Mesenchymal stem cell (in vitro differentiated cells and primary cell): Measurements from ENCODE around the gene PDE4B.
A peak's percentile ranks its signal among the peaks of the same experiment; 100 is the strongest.

Experiments
- DNase-seq: peaks from one replicate; pipeline ENCODE4 v3.0.0-alpha.2; 2013
- H2AFZ ChIP-seq: one replicate; pipeline ENCODE4 v1.6.1; 2013; ENCODE audit warnings: low read depth, mild to moderate bottlenecking, control low read depth, inconsistent platforms, low read length, moderate library complexity
- H2AK5ac ChIP-seq: 2 replicates; pipeline ENCODE4 v1.6.1; 2013; ENCODE audit warnings: low read length, moderate library complexity, mild to moderate bottlenecking, inconsistent platforms; ENCODE audit not compliant: severe bottlenecking
- H2BK120ac ChIP-seq: one replicate; pipeline ENCODE4 v1.6.1; 2013; ENCODE audit warnings: low read depth, mild to moderate bottlenecking, inconsistent platforms, low read length, moderate library complexity
- H2BK12ac ChIP-seq, 2 experiments: one replicate each; pipeline ENCODE4 v1.6.1; 2013; ENCODE audit warnings: inconsistent platforms in 2 of 2, low read length in 2 of 2, mild to moderate bottlenecking in 2 of 2, moderate library complexity in 2 of 2, control low read depth in 1 of 2
- H2BK15ac ChIP-seq: one replicate; pipeline ENCODE4 v1.6.1; 2013; ENCODE audit warnings: mild to moderate bottlenecking, low read depth, inconsistent platforms; ENCODE audit not compliant: poor library complexity, severe bottlenecking
- H2BK5ac ChIP-seq: 2 replicates; pipeline ENCODE4 v1.6.1; 2013; ENCODE audit warnings: low read depth, mild to moderate bottlenecking, low read length, control low read depth, inconsistent platforms; ENCODE audit not compliant: poor library complexity, severe bottlenecking
- H3K14ac ChIP-seq, 2 experiments: one replicate each; pipeline ENCODE4 v1.6.1; 2013; ENCODE audit warnings: inconsistent platforms in 2 of 2, low read length in 2 of 2, control low read depth in 1 of 2, mild to moderate bottlenecking in 1 of 2, moderate library complexity in 1 of 2
- H3K18ac ChIP-seq, 2 experiments: one replicate each; pipeline ENCODE4 v1.6.1; 2013; ENCODE audit warnings: inconsistent platforms in 2 of 2, low read length in 2 of 2, control low read depth in 1 of 2, low read depth in 1 of 2, mild to moderate bottlenecking in 1 of 2
- H3K23ac ChIP-seq, 2 experiments: one replicate each; pipeline ENCODE4 v1.6.1; 2013; ENCODE audit warnings: inconsistent platforms in 2 of 2, low read length in 2 of 2, mild to moderate bottlenecking in 2 of 2, moderate library complexity in 2 of 2, control low read depth in 1 of 2
- H3K27ac ChIP-seq: 2 replicates; pipeline ENCODE4 v1.5.1; 2013; ENCODE audit warnings: mild to moderate bottlenecking, moderate library complexity, low read length, control low read depth, inconsistent platforms; ENCODE audit not compliant: poor library complexity, severe bottlenecking
- H3K27me3 ChIP-seq, 2 experiments: 2 replicates each; pipeline versions ENCODE4 v1.6.1 to v1.7.0; 2013; ENCODE audit warnings: low read length in 2 of 2, mild to moderate bottlenecking in 2 of 2, moderate library complexity in 2 of 2, control low read depth in 1 of 2, inconsistent platforms in 1 of 2; ENCODE audit not compliant: control insufficient read depth in 1 of 2, insufficient read depth in 1 of 2
- H3K36me3 ChIP-seq, 2 experiments: 2 replicates each; pipeline versions ENCODE4 v1.6.1 to v1.7.0; 2013; ENCODE audit warnings: low read length in 2 of 2, control low read depth in 1 of 2, inconsistent platforms in 1 of 2, low read depth in 1 of 2, mild to moderate bottlenecking in 1 of 2; ENCODE audit not compliant: insufficient read depth in 2 of 2, control insufficient read depth in 1 of 2
- H3K4ac ChIP-seq, 2 experiments: one replicate each; pipeline ENCODE4 v1.6.1; 2013; ENCODE audit warnings: inconsistent platforms in 2 of 2, low read length in 2 of 2, mild to moderate bottlenecking in 2 of 2, moderate library complexity in 2 of 2, control low read depth in 1 of 2, low read depth in 1 of 2
- H3K4me1 ChIP-seq: 2 replicates; pipeline ENCODE4 v1.6.1; 2013; ENCODE audit warnings: low read depth, low read length, control low read depth; ENCODE audit not compliant: control insufficient read depth, insufficient read depth
- H3K4me2 ChIP-seq: 2 replicates; pipeline ENCODE4 v1.6.1; 2013; ENCODE audit warnings: low read length, mild to moderate bottlenecking, inconsistent platforms; ENCODE audit not compliant: poor library complexity, severe bottlenecking
- H3K4me3 ChIP-seq, 2 experiments: 2 replicates each; pipeline versions ENCODE4 v1.5.1 to v1.7.0; 2013; ENCODE audit warnings: low read length in 2 of 2, mild to moderate bottlenecking in 2 of 2, control low read depth in 1 of 2, low read depth in 1 of 2; ENCODE audit not compliant: insufficient read depth in 1 of 2
- H3K79me1 ChIP-seq: replicated peaks from 2 replicates; pipeline ENCODE4 v1.6.1; 2013; ENCODE audit warnings: mild to moderate bottlenecking, control low read depth, low read length, inconsistent platforms; ENCODE audit not compliant: poor library complexity, severe bottlenecking
- H3K9ac ChIP-seq: 2 replicates; pipeline ENCODE4 v1.7.0; 2013; ENCODE audit warnings: mild to moderate bottlenecking, low read length, moderate library complexity
- H3K9me3 ChIP-seq: 2 replicates; pipeline ENCODE4 v1.7.0; 2013; ENCODE audit warnings: mild to moderate bottlenecking, low read length; ENCODE audit not compliant: control insufficient read depth
- H4K8ac ChIP-seq: one replicate; pipeline ENCODE4 v1.6.1; 2013; ENCODE audit warnings: inconsistent platforms, mild to moderate bottlenecking, low read length, moderate library complexity
- H4K91ac ChIP-seq: one replicate; pipeline ENCODE4 v1.6.1; 2013; ENCODE audit warnings: mild to moderate bottlenecking, low read length, inconsistent platforms
- WGBS: methylation state at CpG from one replicate; pipeline ENCODE4 v1.1.7; 2013; ENCODE audit warnings: mixed read lengths; 5-methylcytosine and 5-hydroxymethylcytosine counted together

PDE4B gene

GRCh38 chr1:65880611-65881010 lies 87.9 kb downstream of the PDE4B start:
- Histone ChIP-seq H2BK12ac (no peak overlapping the region), H3K4me1 (no peaks in the 10 kb centered on the region), H3K14ac (no peak overlapping the region), H3K4me3 (peak overlapping the region in 1 of 2 experiments; percentile 35), H2AFZ (no peak overlapping the region), H3K79me1 (no peaks in the 10 kb centered on the region), H3K18ac (no peak overlapping the region), H4K91ac (no peak overlapping the region), H3K27ac (no peak overlapping the region), H2AK5ac (no peak overlapping the region), H2BK120ac (no peak overlapping the region), H4K8ac (no peak overlapping the region), H3K4me2 (no peak overlapping the region), H3K36me3 (no peaks in the 10 kb centered on the region), H3K4ac (no peak overlapping the region), H3K9ac (peak overlapping the region; percentile 9), H3K9me3 (no peaks in the 10 kb centered on the region), H3K23ac (no peak overlapping the region), H3K27me3 (no peaks in the 10 kb centered on the region), H2BK15ac (no peak overlapping the region), H2BK5ac (no peak overlapping the region)
- WGBS = 54% methylated on average over 4 of the region's 4 CpGs
- no peak for DNase-seq

GRCh38 chr1:65881067-65881594 lies 88.4 kb downstream of the PDE4B start:
- H2BK15ac ChIP-seq = no peak overlapping the region
- no peaks in the 10 kb centered on the region for H3K79me1 ChIP-seq
- H3K4me2 ChIP-seq = no peak overlapping the region
- H3K9me3 ChIP-seq = no peaks in the 10 kb centered on the region
- no peak overlapping the region for H2BK12ac ChIP-seq
- H2BK120ac ChIP-seq = no peak overlapping the region
- H2AK5ac ChIP-seq = no peak overlapping the region
- H3K18ac ChIP-seq = no peak overlapping the region
- H2AFZ ChIP-seq = no peak overlapping the region
- no peak overlapping the region for H3K4ac ChIP-seq
- WGBS = 73% methylated on average over 2 of the region's 2 CpGs
- no peak overlapping the region for H4K8ac ChIP-seq
- H2BK5ac ChIP-seq = no peak overlapping the region
- H3K4me3 ChIP-seq = peak overlapping the region in 1 of 2 experiments; percentile 35
- no peak overlapping the region for H3K23ac ChIP-seq
- no peaks in the 10 kb centered on the region for H3K4me1 ChIP-seq
- no peak overlapping the region for H3K14ac ChIP-seq
- H4K91ac ChIP-seq = no peak overlapping the region
- no peaks in the 10 kb centered on the region for H3K27me3 ChIP-seq
- H3K36me3 ChIP-seq = no peaks in the 10 kb centered on the region
- peak overlapping the region; percentile 62 for H3K9ac ChIP-seq
- no peak overlapping the region for H3K27ac ChIP-seq
- no peak for DNase-seq

- Histone ChIP-seq H2BK15ac (no peak overlapping the region), H3K79me1 (no peaks in the 10 kb centered on the region), H3K4me3 (no peak overlapping the region), H3K4me1 (no peaks in the 10 kb centered on the region), H2BK5ac (no peak overlapping the region), H2AFZ (no peak overlapping the region), H2AK5ac (no peak overlapping the region), H3K36me3 (no peaks in the 10 kb centered on the region), H3K9ac (peak overlapping the region; percentile 62), H4K8ac (no peak overlapping the region), H4K91ac (no peak overlapping the region), H3K9me3 (no peaks in the 10 kb centered on the region), H2BK120ac (no peak overlapping the region), H3K4ac (no peak overlapping the region), H3K27me3 (no peaks in the 10 kb centered on the region), H3K18ac (no peak overlapping the region), H3K23ac (no peak overlapping the region), H3K27ac (no peak overlapping the region), H3K4me2 (no peak overlapping the region), H3K14ac (no peak overlapping the region), H2BK12ac (no peak overlapping the region)
- DNase-seq = no peak
- WGBS = 89% methylated on average over 1 of the region's 1 CpG
Observed at GRCh38 chr1:65882076-65882475, 89.4 kb downstream of the PDE4B start.

GRCh38 chr1:65889441-65889840 lies 96.7 kb downstream of the PDE4B start:
- Histone ChIP-seq H3K4me2 (no peak overlapping the region), H2BK15ac (no peak overlapping the region), H2AK5ac (no peak overlapping the region), H3K4me3 (no peak overlapping the region), H3K18ac (no peak overlapping the region), H3K9ac (no peak overlapping the region), H2AFZ (no peak overlapping the region), H3K79me1 (no peaks in the 10 kb centered on the region), H3K36me3 (no peaks in the 10 kb centered on the region), H3K9me3 (peaks cover 5% of the 10 kb centered on the region), H3K23ac (no peak overlapping the region), H3K27me3 (no peaks in the 10 kb centered on the region), H2BK12ac (no peak overlapping the region), H2BK5ac (no peak overlapping the region), H4K91ac (no peak overlapping the region), H2BK120ac (no peak overlapping the region), H3K4ac (no peak overlapping the region), H3K4me1 (no peaks in the 10 kb centered on the region), H4K8ac (no peak overlapping the region), H3K14ac (no peak overlapping the region), H3K27ac (no peak overlapping the region)
- DNase-seq = no peak
